Upper lobe of left lung (tissue), 4 donors: ENCODE measurements around the gene SLAMF9.

Experiments used
- CTCF ChIP-seq, 6 experiments: fragments of 450-650 bp in 4 of 6; fragments of 200-600 bp in 2 of 6; sonication (generic) in 2 of 6; IDR thresholded peaks; one replicate each; pipeline ENCODE4 v1.5.1; 2016 to 2019; ENCODE audit warnings: antibody characterized with exemption in 6 of 6
- POLR2A ChIP-seq, 4 donors: fragments of 450-650 bp; IDR thresholded peaks; one replicate each; pipeline ENCODE4 v1.5.1; 2016 to 2017; ENCODE audit warnings: antibody characterized with exemption in 4 of 4, mild to moderate bottlenecking in 2 of 4

- TF ChIP-seq POLR2A (IDR thresholded peaks at IDR 0.05): no peak
- peak; percentile 97 to 99 (median 99) for TF ChIP-seq CTCF (IDR thresholded peaks at IDR 0.05)
Measured at GRCh38 chr1:159936273-159936904, 17.6 kb downstream of the SLAMF9 start.
